ENCODE measurements around the gene CTSF.
"Not testable (repeated sequence)": the region's sequence is repeated elsewhere in the genome, so short reads cannot be mapped to it uniquely, and the experiment has no call there.

Gene CTSF

DNA sequence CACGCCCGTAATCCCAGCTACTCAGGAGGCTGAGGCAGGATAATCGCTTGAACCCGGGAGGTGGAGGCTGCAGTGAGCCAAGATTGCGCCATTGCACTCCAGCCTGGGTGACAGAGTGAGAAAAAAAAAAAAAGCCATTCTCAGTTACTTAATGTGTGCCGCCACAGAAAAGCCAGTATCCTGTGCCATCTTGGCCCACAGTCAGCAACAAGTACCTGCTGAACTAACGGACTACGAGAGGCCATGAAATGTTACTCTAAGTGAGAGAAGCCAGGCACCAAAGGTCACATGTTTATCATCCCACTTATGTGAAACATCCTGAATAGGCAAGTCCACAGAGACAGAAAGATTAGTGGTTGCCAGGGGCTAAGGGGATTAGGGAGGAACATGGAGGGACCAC lies 27.8 kb downstream of the CTSF start:
- DNase-seq (ENCODE audit: extremely low read depth in 1 of 2, low read depth in 1 of 2), result not testable (repeated sequence)

DNA sequence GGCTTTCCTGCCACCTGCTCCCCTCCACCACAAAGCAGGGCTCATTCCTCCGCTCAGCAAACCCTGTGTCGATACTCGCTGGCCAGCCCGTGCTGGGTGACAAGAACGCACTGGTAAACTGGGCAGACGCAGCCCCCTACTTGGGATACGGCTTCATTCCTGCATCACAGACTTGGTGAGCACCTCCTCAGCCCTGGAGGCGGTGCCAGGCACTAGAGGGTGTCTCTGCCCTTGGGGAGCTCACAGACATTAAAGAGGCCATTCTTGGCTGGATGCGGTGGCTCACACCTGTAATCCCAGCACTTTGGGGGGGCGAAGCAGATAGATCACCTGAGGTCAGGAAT lies 28.6 kb downstream of the CTSF start:
- DNase-seq (ENCODE audit: extremely low read depth in 1 of 2, low read depth in 1 of 2), result no peak

DNA sequence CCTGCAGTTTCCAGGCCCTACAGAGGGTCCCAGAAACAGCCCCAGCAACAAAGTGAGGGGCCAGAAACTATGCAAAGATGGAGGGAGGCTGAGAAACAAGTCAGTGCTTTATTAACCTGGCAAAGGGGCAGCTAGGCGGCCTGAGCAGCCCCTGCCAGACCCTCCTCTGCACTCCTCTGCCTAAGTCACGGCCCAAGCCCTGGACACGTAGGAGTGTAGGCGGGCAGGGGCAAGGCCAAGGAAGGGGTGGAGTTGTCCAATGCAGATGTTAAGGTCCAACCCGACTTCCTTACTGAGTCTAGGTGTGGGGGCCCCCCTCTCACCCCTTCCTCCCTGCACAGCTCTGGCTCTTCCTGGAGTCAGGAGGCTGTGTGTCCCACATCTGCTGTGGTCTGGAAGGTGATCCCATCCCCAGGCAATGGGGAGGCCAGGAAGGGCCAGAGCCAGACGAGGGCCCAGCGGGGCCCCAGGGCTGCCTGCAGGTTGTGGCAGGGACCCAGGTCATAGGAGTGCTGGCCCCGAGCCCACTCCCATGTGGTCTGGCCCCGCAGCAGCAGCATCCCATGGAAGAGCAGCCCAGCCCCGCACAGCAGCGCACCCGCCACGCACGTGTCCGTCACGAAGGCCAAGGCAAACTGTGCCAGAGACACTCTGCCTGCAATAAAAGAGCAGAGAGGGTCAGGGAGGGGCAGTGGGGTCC lies 29.1 kb downstream of the CTSF start:
- no peak for DNase-seq (ENCODE audit: extremely low read depth in 1 of 2, low read depth in 1 of 2)

DNA sequence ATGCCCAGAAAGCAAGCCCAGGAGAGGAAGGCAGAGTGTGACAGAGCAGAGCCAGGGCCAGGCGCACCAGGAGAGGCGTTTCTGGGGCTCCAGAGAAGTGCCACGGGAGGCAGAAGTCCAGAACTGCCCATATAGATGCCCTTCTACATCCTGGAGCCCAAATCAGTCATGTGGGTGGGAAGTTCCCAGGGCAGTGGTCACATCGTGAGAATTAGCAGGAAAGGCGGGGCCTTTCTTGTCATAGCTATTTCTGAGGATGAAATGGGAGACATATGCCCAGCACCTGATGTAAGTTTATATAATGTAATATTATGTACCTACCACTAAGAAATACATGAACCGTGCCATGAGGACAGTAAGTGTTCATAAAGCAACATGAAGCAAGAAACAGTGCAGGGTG lies 35.6 kb downstream of the CTSF start:
- no peak for DNase-seq (ENCODE audit: extremely low read depth in 1 of 2, low read depth in 1 of 2)

DNA sequence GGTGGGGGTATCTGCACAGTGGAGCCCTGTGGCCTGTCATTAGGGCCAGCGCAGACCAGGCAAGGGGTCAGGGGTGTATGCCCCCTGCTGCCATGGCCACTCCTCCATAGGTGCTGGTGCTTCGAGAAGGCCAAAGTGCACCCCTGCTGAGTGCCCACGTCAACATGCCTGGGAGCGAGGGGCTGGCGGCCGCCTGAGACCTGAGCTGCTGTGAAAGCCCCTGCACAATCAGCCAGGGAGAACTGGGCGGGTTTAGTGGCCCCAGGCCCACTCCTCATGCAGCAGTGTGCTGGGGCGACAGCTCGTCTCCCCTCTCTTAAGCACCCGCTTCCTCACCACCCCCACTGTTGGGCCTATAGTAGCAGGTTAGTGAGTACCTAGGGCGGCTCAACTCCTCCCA lies 36.6 kb downstream of the CTSF start:
- no peak for DNase-seq (ENCODE audit: extremely low read depth in 1 of 2, low read depth in 1 of 2)

DNA sequence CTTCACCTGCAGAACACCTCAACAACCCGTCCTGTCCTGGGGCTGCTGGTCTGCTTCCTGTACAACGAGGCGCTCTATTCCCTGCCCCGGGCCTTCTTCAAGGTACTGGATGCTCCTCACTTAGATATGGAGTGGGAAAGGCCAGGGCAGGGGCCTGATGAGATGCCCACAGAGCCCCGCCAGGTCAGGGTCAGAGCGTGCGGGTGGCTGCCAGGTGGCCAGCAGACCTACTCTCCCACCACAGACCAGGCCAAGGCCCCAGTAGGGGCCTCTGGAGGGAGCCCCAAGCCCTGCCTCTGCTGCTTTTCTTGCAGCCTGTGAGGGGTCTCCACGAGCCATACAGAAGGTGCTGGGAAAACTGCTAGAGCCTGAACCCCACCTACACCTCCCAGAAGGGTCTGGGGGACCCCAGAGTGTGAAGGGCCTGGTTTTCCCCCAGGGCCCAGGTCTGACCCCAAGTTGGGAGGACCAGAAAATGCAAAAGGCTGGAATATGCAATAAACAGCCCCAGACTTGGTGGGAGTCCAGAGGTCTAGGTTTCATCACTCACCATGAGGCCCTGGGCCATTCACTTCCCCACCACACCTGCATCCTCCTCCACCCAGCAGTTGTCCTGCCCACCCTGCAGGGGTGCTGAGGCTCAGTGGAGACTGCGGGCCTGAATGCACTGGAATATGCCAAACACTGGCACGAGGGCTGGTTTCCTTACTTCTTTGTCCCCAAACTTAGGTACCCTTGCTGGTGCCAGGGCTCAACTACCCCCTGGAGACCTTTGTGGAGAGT lies 37.3 kb downstream of the CTSF start:
- DNase-seq (ENCODE audit: extremely low read depth in 1 of 2, low read depth in 1 of 2), result no peak

DNA sequence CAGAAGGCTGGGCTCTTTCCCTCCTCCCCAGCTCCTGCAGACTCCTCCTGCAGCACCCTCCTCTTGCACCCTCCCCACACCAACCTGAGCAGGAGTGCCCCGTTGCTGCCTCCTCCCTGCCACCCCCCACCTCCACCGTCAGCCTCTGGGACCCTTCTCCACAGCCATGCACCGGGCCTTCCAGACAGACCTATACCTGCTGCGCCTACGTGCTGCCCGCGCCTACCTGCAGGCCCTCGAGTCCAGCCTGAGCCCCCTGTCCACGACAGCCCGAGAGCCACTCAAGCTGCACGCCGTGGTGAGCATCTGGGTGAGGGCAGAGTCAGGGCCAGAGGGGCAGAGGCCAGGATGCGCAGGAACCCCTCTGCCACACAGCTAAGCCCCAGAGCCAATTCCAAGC lies 38.8 kb downstream of the CTSF start:
- DNase-seq (ENCODE audit: extremely low read depth in 1 of 2, low read depth in 1 of 2), result no peak

DNA sequence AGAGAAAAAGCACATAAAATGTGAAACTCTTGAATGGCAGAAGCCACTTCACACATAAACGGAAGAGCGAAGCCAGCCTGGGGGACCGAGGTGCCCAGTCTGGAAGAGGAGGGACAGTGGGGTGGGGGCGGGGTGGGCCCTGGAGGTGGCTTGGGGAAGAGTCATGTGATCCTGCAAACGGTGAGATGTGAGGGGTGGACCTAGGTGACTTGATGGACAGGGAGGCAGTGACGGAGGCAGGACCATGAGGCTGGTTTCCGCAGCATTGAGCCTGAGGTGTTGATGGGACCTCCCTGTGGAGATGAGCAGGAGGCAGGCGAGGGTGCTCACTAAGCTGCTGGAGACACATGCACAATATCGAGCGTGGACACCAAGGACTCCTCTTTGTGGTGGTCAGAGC lies 39.3 kb downstream of the CTSF start:
- no peak for DNase-seq (ENCODE audit: extremely low read depth in 1 of 2, low read depth in 1 of 2)

DNA sequence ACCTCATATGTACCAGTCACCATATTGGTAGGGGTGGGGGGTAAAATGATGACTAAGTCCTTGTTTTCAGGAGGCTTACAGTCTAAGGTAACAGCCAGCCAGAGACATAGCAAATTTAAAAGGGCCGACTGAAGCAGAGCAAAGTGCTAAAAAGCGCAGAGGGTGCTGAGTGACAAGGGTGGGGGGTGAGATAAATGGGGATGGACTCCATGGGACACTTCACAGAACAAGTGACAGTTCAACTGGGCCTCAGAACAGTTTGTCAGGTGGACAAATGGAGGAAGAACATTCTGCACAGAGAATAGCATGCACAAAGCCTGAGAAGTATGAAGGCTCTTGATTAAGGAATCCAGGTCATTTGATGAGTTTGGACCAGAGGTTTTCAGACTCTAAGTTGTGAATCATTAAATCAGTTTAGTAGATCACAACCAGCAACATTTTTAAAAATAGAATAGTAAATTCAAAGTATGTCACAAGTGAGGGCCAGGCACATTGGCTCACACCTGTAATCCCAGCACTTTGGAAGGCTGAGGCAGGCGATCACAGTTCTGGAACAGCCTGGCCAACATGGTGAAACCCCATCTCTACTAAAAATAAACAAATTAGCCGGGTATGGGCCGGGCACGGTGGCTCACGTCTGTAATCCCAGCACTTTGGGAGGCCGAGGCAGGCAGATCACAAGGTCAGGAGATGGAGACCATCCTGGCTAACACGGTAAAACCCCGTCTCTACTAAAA lies 43.9 kb downstream of the CTSF start:
- DNase-seq (ENCODE audit: extremely low read depth in 1 of 2, low read depth in 1 of 2), result no peak

DNA sequence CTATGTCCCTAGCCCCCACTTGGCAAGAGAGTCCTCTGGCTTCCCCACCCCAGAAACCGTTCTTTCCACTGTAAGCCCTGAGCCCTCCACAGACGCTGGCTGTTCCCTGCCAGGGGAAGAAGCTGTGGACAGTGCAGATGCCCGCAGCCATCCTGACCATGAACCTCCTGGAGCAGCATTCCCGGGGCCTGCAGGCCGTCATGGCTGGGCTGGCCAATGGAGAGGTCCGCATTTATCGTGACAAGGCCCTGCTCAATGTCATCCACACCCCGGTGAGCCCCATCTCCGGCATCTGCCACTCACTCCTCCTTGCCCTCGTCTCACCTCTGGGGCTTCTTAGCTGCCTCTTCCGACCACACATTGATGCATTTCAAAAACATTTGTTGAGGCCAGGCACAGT lies 44.8 kb downstream of the CTSF start:
- DNase-seq (ENCODE audit: extremely low read depth in 1 of 2, low read depth in 1 of 2), result no peak
